HG03565 (cell line): Measurements from ENCODE around the gene CRCP.
"Not testable (repeated sequence)": the region's sequence is repeated elsewhere in the genome, so short reads cannot be mapped to it uniquely, and the experiment has no call there.

ENCODE experiments used
- ATAC-seq: cut with Tn5 transposase; IDR thresholded peaks from one replicate; pipeline ENCODE4 v1.9.1; 2021; ENCODE audit warnings: mild to moderate bottlenecking, moderate library complexity; ENCODE audit not compliant: unreplicated experiment

Gene CRCP

DNA sequence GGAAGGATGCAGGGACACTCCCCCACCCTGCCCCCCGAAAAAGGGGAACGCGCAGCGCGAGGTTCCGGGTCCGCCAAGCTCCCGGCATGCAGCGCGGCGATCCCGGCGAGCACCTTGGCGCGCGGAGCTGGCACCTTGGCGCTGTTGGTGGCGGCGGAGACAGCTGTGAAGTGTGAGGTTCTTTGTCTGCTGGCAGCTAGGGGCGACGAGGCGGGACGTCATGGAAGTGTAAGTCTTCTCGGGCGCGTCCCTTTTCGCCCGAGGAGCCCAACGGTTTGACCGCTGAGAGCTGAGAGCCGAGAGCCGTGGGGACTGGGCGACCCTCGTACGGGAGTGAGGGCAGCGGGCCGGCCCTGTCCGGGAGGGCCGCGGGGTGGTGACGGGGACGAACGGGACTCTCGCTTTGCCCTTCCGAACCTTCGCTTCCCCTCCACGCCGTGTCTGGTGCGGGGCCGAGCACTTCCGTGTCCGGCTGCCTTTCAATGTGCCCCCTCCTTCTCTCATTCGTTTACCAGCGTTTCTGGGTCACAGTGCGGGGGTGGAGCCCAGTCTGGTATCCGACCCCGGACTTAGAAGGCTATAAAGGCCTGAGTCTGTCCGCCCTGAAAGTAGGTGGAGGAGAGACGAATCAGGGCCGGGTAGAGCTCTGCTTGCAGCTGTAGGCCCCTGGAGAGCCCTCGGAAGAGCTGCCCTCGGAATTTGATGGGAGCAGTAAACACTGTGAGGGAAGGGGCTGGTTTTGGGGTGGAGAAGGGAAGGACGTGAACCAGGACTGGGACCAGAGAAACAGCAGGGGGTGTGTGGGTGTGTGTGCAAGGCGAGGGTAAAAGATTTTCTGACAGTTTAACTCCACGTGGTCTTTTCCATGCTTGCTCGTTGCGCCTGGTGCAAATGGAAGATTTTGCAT, at the start of gene CRCP:
Gene CRCP (plus strand): TSS at position 105 of the 907 bp plus-strand sequence. CDS start 116 bp downstream, at position 221.
- ATAC-seq, result peak; percentile 70

DNA sequence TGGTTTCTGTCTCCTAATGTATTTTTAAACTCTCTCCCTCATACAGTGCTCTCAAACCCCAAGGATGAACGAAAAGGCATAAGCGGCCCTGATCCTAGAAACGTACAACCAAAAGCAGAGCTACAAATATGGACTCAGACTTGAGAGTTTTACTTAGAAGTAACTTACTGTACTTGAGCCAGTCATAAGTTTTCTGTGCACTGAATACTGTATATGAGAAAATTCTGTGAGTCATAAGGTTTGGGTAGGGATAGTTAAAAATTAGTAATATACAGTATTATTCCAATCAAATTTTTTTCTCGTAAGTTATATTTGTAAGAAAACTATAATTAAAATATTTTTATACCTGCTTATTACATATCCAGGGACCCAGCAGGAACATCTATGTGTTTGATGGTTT, 44.9 kb upstream of the CRCP start:
- no peak for ATAC-seq

DNA sequence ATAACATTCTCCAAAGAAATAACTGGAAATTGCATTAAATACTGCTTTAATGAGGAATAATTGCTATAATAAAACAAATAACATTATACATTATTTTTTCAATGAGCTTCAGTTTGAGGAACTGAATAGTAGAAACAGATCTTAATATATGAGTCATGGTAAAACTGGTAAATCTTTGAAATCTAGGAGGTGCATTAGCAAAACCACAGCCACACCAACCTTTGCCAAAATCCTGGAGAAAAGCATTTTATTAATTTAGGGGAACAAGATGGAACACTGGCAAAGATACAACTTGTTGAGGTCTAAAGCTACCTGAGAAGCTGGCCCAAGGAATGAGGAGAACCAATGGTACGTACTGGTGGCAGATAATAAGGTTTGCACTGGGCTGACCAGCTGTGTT, 44.4 kb upstream of the CRCP start:
- ATAC-seq, result no peak

- not testable (repeated sequence) for ATAC-seq
These were observed 42.4 kb upstream of the CRCP start for GRCh38 chr7:66072208-66072607.

DNA sequence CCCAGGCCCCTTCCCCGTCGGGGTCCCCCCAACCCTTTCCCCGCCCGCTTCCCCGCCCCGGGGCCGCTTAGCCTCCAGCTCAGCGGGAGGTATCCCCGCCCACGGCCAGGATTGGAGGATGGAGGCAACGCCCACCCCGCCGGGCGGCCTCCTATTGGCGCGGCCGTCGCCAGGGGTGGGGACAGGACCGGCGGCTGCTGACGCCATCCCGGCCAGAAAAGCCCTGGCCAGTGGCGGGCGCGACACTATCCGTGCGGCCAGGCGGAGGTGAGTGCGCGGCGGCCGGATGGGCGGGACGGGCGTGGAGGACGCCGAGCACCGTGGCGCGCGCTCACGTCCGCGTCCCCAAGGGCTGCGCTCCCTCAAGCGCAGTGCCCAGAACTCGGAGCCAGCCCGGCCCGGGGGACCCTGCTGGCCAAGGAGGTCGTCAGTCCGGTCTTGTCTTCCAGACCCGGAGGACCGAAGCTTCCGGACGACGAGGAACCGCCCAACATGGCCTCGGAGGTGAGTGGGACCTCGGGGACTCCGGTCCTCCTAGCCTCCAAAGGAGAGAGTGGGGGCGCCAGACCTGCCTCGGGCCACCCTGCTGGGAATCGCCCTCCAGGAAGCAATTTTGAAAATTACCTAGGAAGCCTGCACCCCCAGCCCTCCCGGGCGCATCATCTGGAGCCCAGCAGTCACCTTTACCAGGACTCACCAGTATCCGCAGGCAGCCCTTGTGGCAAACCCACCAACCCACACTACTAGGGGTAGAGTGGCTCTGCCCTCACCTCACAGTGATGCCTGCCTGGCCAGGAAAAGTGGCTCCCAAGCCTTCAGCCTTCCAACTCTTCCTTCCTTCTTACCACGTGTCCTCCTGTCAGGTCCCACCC, 38.8 kb upstream of the CRCP start, which contains the start of gene ASL:
Gene ASL (plus strand): TSS at position 230 of the 872 bp plus-strand sequence. CDS start 263 bp downstream, at position 493.
- ATAC-seq, result peak; percentile 98

- ATAC-seq, result no peak
These were observed 38.0 kb upstream of the CRCP start for GRCh38 chr7:66076462-66077329.

DNA sequence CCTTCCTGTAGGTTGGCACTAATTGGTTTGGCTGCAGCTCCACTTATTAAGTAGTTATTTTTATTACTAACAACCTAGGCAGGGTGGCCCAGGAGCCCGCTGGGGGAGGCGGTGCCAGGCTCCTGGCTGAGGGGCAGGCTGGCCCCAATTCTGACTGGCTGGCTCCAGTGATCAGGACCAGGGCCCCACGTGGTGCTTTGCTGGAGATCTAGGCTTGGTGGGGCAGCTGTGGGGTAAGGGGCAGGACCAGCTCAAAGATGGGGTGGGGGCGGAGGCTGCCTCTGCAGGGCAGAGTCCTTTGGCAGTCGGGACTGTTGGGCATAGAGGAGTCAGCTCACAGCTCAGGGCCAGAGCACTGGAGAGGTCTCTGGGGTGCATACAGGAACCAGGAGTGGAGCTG, 36.6 kb upstream of the CRCP start:
- ATAC-seq, result no peak

- ATAC-seq, result no peak
These were observed 32.6 kb upstream of the CRCP start for GRCh38 chr7:66082083-66082482.

DNA sequence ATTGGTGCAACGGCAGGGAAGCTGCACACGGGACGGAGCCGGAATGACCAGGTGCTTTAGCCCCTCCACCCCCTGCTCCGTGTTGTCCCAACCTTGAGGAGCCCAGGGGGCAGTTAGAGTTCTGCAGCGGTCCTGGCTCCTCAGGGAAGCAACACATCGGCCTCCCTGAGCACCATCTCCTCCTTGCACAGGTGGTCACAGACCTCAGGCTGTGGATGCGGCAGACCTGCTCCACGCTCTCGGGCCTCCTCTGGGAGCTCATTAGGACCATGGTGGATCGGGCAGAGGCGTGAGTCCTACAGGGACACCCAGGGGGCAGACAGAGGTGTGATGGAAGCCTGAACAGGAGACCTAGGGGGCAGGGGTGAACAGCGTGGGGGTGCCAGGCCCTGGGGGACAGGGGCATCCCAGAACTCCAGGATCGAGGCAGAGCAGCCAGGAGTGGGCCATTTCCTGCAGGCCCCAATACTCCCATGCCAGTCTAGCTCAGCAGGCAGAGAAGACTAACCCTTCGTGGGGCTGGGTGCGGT, 31.7 kb upstream of the CRCP start:
- no peak for ATAC-seq

DNA sequence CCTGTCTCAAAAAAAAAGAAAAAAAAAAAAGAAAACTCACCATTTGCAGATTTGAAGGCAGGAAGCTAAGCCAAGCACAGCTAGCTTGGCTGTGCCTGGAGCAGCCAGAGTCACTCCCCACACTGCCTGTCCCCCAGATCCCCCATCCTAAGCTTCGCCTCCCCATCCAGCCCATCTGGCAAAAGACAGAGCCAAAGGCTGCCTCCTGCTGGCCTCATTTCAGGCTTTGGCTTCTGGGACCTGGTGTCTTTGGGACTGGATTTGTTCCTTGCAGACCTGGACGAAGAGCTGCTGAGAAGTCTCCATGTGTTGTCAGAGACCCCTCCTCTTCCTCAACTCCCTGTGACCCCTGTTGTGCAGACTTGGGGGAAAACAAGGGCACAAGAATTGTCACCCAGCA, 31.0 kb upstream of the CRCP start:
- ATAC-seq, result no peak

DNA sequence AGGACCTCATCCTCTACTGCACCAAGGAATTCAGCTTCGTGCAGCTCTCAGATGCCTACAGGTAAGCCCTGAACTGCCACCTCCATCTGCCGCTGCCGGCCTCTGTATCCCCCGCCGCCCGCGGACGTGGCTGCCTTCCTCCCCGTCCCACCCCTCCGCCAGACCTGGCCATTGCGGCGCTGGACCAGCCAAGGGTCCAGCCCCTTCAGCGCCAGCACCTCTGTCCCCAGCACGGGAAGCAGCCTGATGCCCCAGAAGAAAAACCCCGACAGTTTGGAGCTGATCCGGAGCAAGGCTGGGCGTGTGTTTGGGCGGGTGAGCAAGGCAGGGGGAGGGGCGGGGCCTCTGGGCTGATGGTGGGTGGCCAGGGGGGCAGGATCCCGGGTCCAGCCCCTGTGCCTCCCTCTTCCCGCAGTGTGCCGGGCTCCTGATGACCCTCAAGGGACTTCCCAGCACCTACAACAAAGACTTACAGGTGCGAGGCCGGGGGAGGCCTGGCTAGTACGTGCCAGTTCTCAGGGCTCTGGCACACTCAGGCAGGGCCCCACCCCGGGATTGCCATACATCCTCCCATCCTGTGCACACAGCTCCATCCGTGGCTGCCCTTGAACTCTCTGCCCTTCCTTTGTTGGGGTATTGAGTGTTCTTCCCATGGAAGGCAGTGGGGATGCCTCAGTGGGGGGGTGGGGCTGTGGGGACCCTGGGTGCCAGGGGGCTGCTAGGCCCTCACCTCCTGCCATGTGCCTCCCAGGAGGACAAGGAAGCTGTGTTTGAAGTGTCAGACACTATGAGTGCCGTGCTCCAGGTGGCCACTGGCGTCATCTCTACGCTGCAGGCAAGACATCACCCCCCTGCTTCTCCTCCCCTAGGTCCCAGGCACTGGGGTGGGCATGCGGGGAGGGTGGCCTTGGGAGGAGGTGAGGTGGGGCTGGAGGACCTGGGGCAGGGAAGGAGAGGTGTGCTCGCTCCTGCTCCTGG, 25.5 kb upstream of the CRCP start:
- no peak for ATAC-seq

DNA sequence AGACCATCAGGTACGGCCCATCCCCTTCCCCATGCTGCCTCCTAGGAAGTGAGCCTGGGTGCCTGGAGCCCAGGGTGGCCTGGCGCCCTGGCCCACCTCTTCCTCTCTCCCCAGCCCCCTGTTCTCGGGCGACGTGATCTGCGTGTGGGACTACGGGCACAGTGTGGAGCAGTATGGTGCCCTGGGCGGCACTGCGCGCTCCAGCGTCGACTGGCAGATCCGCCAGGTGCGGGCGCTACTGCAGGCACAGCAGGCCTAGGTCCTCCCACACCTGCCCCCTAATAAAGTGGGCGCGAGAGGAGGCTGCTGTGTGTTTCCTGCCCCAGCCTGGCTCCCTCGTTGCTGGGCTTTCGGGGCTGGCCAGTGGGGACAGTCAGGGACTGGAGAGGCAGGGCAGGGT, 22.0 kb upstream of the CRCP start:
- ATAC-seq, result no peak

DNA sequence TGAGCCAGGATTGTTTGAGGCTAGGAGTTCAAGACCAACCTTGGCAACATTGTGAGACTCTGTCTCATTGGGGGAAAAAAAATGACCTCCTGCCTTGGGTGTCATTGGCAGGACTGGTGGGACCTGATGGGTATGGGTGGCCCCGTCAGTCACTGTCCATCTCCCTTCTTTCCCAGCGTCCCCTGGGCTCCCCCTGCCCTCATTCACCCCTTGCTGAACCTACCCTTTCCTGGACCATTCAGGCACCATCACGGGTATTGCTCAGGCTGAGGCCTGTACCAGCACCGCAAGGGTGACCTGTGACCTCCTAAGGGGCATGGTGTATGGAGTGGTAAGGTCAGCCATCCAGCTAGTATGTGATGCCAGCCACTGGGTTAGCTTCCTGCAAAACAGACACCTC, 19.6 kb upstream of the CRCP start:
- ATAC-seq, result no peak

DNA sequence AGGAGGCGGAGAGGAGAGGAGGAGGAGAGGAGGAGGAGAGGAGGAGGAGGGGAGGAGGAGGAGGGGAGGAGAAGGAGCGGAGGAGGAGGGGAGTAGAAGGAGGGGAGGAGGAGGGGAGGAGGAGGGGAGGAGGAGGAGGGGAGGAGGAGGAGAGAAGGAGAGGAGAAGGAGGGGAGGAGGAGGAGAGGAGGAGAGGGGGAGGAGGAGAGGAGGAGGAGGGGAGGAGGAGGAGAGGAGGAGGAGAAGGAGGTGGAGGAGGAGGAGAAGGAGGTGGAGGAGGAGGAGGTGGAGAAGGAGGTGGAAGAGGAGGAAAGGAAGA, 15.5 kb upstream of the CRCP start:
- ATAC-seq, result no peak

DNA sequence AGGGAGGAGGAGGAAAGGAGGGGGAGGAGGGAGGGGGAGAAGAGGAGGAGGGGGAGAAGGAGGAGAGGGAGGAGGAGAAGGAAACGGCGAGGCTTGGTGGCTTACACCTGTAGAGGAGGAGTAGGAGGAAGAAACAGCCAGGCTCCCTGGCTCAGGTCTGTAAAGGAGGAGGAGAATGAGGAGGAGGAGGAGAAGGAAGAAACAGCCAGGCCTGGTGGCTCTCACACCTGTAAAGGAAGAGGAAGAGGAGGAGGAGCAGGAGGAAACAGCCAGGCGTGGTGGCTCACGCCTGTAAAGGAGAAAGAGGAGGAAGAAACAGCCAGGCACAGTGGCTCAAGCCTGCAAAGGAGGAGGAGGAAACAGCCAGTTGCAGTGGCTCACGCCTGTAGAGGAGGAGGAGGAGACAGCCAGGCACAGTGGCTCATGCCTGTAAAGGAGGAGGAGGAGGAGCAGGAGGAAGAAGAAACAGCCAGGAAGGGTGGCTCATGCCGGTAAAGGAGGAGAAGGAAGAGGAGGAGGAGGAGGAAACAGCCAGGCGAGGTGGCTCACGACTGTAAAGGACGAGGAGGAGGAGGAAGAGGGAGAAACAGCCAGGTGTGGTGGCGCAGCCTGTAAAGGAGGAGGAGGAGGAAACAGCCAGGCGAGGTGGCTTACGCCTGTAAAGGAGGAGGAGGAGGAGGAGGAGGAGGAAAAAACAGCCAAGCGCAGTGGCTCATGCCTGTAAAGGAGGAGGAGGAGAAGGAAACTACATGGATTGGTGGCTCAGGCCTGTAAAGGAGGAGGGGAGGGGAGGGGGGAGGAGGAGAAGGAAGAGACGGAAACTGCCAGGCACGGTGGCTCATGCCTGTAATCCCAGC, 14.9 kb upstream of the CRCP start:
- ATAC-seq, result peak; percentile 69

DNA sequence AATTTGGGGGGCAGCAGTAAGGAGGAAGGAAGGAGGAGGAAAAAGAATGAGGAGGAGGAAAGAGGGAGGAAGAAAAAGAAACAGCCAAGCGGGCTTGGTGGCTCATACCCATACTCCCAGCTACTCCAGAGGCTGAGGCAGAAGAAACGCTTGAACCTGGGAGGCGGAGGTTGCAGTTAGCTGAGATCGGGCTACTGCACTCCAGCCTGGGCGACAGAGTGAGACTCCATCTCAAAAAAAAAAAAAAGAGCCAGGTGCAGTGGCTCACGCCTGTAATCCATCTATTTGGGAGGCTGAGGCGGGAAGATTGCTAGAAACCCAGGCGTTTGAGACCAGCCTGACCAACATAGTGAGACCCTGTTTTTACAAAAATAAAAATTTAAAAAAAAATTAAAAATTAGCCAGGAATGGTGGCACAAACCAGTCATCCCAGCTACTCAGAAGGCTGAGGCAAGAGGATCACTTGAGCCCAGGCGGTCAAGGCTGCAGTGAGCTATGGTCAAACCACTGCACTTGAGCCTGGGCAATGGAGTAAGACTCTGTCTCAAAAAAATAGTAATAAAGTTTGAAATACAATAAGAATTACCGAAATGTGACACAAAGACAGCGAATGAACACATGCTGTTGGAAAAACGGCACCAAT, 14.1 kb upstream of the CRCP start:
- peak; percentile 4 for ATAC-seq

DNA sequence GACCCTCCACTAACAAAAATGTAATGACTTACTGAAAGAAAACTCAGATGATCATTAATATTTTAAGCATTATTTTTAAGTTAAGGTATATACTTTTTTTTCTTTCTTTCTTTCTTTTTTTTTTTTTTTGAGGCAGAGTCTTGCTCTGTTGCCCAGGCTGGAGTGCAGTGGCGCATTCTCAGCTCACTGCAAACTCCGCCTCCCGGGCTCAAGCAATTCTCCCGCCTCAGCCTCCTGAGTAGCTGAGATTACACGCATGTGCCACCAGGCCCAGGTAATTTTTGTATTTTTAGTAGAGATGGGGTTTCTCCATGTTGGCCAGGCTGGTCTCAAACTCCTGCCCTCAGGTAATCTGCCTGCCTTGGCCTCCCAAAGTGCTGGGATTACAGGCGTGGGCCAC, 12.5 kb upstream of the CRCP start:
- ATAC-seq, result not testable (repeated sequence)

DNA sequence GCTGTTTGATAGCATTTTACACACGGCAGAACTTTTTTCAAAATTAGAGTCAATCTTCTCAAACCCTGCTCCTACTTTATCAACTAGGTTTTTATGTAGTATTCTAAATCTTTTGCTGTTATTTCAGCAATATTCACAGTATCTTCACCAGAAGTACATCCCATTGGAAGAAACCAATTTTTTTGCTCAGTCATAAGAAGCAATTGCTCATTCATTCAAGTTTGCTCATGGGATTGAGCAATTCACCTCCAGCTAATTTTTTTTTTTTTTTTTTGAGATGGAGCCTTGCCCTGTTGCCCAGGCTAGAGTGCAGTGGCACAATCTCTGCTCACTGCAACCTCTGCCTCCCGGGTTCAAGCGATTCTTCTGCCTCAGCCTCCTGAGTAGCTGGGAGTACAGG, 10.7 kb upstream of the CRCP start:
- ATAC-seq, result not testable (repeated sequence)
